ENCODE measurements around the gene NDUFA11. TPM values are rescaled to one million over a fixed set of nuclear protein-coding genes. Genes with fewer than 3 reads are reported as not detected.

NDUFA11 gene
- total and polyA plus RNA-seq, 2 of the 13 experiments (the other 11 are each of a cell fraction or from before 2014, with no cell fraction given) = 286 to 378 TPM

DNA sequence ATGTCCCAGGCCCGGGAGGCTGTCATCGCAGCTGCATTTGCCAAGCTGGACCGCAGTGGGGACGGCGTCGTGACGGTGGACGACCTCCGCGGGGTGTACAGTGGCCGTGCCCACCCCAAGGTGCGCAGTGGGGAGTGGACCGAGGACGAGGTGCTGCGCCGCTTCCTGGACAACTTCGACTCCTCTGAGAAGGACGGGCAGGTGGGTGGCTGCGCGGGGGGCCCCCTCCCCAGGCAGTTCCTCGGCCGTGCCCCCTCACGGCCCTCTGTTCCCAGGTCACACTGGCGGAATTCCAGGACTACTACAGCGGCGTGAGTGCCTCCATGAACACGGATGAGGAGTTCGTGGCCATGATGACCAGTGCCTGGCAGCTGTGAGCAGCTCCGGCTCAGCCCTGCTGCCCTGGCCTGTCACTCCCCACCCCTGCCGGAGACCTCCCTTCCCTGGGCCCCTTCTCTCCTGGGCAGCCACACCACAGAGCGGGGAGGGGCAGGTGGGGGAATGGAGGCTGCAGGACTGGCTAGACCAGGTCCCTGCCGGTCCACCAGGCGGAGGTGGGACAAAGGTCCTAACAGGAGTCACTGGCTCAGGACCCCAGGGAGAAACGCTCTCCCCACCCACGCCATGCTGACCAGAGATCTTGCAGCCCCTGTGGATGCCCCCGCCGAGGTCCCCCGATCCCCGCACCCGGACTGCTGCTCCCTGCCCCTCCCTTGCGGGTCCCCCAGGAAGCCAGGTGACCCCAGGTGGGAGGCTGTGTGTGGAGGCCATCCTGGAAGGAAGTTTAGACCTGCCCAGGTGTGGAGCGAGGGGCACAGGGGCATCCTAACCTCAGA is 11.6 kb upstream of the NDUFA11 start (continued):
- TF ChIP-seq SMC3 (IDR thresholded peaks at IDR 0.05; ENCODE audit: low read length) (no peak), SMAD1 (CRISPR knock-in tag; IDR thresholded peaks at IDR 0.05; ENCODE audit: borderline replicate concordance, low read depth) (no peak), SATB2 (CRISPR knock-in tag; IDR thresholded peaks at IDR 0.05) (no peak), HNRNPK (IDR thresholded peaks at IDR 0.05; ENCODE audit: low read depth, low read length, poor library complexity, severe bottlenecking) (peak; percentile 33), ZNF329 (CRISPR knock-in tag; IDR thresholded peaks at IDR 0.05; ENCODE audit: low read depth) (0 out of 2 replicates have a peak, but pooled peaks have one; percentile 68), NONO (IDR thresholded peaks at IDR 0.05) (no peak), NONO (CRISPR knock-in tag; conservative IDR thresholded peaks at IDR 0.05) (peak; percentile 50; the same call in 1 of the 2 replicates), TP53 (CRISPR knock-in tag; conservative IDR thresholded peaks at IDR 0.05) (no peak), AGO1 (IDR thresholded peaks at IDR 0.05; ENCODE audit: low read depth, low read length, poor library complexity, severe bottlenecking) (no peak), ZNF615 (CRISPR knock-in tag; IDR thresholded peaks at IDR 0.05; ENCODE audit: borderline replicate concordance) (no peak), MAF1 (CRISPR knock-in tag; IDR thresholded peaks at IDR 0.05; ENCODE audit: borderline replicate concordance) (no peak), ZBTB42 (CRISPR knock-in tag; IDR thresholded peaks at IDR 0.05) (no peak), ZNF768 (CRISPR knock-in tag; IDR thresholded peaks at IDR 0.05) (peak; percentile 63), RBM22 (optimal IDR thresholded peaks at IDR 0.05; ENCODE audit: low read length) (peak; percentile 75), CHCHD3 (CRISPR knock-in tag; IDR thresholded peaks at IDR 0.05) (peak; percentile 71; the same call in 1 of the 2 replicates)
- TF ChIP-seq, protein P1, sequence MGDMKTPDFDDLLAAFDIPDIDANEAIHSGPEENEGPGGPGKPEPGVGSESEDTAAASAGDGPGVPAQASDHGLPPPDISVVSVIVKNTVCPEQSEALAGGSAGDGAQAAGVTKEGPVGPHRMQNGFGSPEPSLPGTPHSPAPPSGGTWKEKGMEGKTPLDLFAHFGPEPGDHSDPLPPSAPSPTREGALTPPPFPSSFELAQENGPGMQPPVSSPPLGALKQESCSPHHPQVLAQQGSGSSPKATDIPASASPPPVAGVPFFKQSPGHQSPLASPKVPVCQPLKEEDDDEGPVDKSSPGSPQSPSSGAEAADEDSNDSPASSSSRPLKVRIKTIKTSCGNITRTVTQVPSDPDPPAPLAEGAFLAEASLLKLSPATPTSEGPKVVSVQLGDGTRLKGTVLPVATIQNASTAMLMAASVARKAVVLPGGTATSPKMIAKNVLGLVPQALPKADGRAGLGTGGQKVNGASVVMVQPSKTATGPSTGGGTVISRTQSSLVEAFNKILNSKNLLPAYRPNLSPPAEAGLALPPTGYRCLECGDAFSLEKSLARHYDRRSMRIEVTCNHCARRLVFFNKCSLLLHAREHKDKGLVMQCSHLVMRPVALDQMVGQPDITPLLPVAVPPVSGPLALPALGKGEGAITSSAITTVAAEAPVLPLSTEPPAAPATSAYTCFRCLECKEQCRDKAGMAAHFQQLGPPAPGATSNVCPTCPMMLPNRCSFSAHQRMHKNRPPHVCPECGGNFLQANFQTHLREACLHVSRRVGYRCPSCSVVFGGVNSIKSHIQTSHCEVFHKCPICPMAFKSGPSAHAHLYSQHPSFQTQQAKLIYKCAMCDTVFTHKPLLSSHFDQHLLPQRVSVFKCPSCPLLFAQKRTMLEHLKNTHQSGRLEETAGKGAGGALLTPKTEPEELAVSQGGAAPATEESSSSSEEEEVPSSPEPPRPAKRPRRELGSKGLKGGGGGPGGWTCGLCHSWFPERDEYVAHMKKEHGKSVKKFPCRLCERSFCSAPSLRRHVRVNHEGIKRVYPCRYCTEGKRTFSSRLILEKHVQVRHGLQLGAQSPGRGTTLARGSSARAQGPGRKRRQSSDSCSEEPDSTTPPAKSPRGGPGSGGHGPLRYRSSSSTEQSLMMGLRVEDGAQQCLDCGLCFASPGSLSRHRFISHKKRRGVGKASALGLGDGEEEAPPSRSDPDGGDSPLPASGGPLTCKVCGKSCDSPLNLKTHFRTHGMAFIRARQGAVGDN (CRISPR knock-in tag; IDR thresholded peaks at IDR 0.05) = peak; percentile 60
- TF ChIP-seq, protein P2, sequence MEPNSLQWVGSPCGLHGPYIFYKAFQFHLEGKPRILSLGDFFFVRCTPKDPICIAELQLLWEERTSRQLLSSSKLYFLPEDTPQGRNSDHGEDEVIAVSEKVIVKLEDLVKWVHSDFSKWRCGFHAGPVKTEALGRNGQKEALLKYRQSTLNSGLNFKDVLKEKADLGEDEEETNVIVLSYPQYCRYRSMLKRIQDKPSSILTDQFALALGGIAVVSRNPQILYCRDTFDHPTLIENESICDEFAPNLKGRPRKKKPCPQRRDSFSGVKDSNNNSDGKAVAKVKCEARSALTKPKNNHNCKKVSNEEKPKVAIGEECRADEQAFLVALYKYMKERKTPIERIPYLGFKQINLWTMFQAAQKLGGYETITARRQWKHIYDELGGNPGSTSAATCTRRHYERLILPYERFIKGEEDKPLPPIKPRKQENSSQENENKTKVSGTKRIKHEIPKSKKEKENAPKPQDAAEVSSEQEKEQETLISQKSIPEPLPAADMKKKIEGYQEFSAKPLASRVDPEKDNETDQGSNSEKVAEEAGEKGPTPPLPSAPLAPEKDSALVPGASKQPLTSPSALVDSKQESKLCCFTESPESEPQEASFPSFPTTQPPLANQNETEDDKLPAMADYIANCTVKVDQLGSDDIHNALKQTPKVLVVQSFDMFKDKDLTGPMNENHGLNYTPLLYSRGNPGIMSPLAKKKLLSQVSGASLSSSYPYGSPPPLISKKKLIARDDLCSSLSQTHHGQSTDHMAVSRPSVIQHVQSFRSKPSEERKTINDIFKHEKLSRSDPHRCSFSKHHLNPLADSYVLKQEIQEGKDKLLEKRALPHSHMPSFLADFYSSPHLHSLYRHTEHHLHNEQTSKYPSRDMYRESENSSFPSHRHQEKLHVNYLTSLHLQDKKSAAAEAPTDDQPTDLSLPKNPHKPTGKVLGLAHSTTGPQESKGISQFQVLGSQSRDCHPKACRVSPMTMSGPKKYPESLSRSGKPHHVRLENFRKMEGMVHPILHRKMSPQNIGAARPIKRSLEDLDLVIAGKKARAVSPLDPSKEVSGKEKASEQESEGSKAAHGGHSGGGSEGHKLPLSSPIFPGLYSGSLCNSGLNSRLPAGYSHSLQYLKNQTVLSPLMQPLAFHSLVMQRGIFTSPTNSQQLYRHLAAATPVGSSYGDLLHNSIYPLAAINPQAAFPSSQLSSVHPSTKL (CRISPR knock-in tag; IDR thresholded peaks at IDR 0.05) = no peak
